PFSK-1 (cell line): ENCODE data around the gene FOSL2.

Experiments
- FOXP2 ChIP-seq: optimal IDR thresholded peaks from 2 replicates; pipeline ENCODE3; 2011; ENCODE audit warnings: borderline replicate concordance, control low read depth, inconsistent platforms; ENCODE audit not compliant: insufficient read depth; ENCODE audit errors: extremely low read length, extremely low read depth
- POLR2AphosphoS5 ChIP-seq: IDR thresholded peaks from 2 replicates; pipeline ENCODE4 v1.6.1; 2012; ENCODE audit warnings: low read depth, mild to moderate bottlenecking, control low read depth, low read length, moderate library complexity
- SIN3A ChIP-seq: IDR thresholded peaks from 2 replicates; pipeline ENCODE4 v1.6.1; 2012; ENCODE audit warnings: mild to moderate bottlenecking, low read length, moderate library complexity, borderline replicate concordance; ENCODE audit not compliant: insufficient read depth
- TAF1 ChIP-seq: IDR thresholded peaks from 2 replicates; pipeline ENCODE4 v1.6.1; 2012; ENCODE audit warnings: low read length, control low read depth, borderline replicate concordance; ENCODE audit not compliant: insufficient read depth
- TF ChIP-seq, protein P1 (sequence below), 2 experiments: IDR thresholded peaks; 2 replicates each; pipeline versions ENCODE4 v1.6.1 to v1.8.0; 2011 to 2012; ENCODE audit warnings: low read depth in 2 of 2, low read length in 2 of 2, control low read depth in 1 of 2, inconsistent platforms in 1 of 2, mild to moderate bottlenecking in 1 of 2, moderate library complexity in 1 of 2; ENCODE audit not compliant: insufficient read depth in 1 of 2

The FOSL2 gene

DNA sequence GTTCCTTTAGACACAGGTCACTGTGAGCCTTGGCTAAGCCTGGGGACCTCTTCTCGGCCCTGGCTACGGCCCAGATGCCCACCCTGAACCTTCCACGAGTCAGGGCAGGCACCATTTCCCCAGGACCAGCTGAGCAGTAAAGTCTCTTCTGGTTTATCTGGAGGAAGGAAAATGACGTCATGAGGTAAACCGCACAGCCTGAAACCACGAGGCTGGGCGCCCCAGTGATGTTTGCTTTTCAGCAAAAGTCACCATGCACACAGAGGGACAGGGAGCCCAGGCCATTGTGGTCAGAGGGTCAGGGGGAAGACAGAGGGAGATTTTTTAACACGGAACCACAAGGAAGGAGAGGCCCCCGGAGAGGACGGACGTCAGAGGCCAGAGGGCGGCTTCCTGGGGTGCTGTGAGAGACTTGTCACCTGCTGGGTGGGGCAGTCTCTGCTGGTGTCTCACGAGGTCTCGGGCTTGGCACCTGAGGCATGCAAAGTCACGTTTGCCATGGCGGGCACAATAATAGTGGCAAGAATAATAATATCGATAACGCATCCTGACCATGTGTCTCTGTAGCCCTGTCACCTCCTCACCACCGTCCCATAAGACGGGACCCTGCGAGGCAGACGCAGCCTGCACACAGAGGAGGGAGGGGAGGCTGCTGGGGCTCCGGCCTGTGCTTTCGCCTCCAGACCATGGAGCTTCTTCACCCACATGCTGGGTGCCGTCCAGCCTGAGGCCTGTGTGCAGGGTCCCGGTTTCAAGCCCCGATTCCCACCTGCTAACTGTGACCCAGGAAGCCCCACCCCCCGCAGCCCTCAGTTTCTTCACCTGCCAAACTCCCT is 33.2 kb upstream of the FOSL2 start:
- TF ChIP-seq SIN3A (no peak), FOXP2 (no peak), POLR2AphosphoS5 (no peak), TAF1 (no peak)
- TF ChIP-seq, protein P1, sequence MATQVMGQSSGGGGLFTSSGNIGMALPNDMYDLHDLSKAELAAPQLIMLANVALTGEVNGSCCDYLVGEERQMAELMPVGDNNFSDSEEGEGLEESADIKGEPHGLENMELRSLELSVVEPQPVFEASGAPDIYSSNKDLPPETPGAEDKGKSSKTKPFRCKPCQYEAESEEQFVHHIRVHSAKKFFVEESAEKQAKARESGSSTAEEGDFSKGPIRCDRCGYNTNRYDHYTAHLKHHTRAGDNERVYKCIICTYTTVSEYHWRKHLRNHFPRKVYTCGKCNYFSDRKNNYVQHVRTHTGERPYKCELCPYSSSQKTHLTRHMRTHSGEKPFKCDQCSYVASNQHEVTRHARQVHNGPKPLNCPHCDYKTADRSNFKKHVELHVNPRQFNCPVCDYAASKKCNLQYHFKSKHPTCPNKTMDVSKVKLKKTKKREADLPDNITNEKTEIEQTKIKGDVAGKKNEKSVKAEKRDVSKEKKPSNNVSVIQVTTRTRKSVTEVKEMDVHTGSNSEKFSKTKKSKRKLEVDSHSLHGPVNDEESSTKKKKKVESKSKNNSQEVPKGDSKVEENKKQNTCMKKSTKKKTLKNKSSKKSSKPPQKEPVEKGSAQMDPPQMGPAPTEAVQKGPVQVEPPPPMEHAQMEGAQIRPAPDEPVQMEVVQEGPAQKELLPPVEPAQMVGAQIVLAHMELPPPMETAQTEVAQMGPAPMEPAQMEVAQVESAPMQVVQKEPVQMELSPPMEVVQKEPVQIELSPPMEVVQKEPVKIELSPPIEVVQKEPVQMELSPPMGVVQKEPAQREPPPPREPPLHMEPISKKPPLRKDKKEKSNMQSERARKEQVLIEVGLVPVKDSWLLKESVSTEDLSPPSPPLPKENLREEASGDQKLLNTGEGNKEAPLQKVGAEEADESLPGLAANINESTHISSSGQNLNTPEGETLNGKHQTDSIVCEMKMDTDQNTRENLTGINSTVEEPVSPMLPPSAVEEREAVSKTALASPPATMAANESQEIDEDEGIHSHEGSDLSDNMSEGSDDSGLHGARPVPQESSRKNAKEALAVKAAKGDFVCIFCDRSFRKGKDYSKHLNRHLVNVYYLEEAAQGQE (IDR thresholded peaks at IDR 0.05; ENCODE audit: insufficient read depth in 1 of 2, low read depth in 2 of 2, low read length in 2 of 2) = no peak

DNA sequence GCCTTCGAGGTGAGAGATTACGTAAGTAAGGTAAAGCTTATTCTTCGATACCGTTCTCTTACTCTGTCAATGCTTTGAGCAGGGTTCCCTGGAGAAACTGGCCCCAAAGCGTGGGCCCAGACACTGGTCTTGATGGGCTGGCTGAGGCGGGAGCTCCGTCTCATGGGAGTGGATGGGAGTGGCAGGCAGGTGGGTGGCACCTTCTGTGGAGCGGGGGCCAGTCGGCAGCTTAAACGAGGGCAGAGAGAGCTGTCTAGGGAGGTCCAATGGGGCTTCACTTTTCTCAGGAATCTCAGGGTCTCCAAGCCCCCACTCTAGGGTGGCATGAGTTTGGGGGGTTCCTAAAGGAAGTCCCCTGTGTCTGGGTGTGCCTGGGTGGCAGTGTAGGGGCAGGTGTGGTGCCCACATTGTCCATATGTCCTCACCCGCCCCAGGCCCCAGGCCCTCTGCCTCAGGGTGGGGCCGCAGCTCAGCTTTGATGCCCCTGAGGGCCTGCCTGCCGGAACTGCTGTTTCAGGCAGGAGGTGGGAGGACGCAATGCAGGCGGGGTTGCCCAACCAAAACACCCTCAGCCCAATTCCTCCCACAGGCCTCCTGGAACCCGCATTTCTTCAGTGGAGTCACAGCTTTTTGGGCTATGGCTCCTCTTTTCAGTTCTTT is 32.5 kb upstream of the FOSL2 start:
- TF ChIP-seq, protein P1 (IDR thresholded peaks at IDR 0.05; ENCODE audit: insufficient read depth in 1 of 2, low read depth in 2 of 2, low read length in 2 of 2) = no peak
- TF ChIP-seq SIN3A (no peak), FOXP2 (no peak), TAF1 (no peak), POLR2AphosphoS5 (no peak)

DNA sequence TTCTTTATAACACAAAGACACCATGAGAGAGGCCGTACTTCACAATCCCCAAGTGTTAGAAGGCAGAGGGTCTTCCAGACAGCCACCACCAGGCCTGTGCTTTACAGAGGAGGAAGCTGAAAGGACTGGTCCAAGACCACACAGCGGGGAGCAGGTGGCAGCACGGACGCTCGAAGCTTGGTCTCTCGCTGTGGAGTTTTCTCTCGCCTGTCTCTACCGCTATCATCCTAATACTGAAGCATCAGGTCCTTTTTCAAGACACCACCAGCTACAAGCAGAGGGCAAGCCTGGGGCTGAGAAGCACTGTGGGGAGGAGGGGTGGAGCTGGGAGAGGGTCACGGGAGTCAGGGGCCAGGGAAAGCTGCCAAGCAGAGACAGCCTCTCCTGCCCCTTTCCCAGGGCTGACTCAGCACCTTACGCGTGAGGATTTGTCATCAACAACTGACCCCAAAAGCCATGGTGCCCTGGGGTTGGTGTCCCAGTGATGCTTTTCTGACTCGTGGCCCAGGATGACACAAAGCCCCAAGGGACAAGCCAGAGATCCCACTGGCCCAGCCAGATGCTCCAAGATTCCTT is 31.9 kb upstream of the FOSL2 start:
- TF ChIP-seq TAF1 (no peak), SIN3A (no peak), POLR2AphosphoS5 (no peak), FOXP2 (no peak)
- TF ChIP-seq, protein P1 (IDR thresholded peaks at IDR 0.05; ENCODE audit: insufficient read depth in 1 of 2, low read depth in 2 of 2, low read length in 2 of 2) = no peak

DNA sequence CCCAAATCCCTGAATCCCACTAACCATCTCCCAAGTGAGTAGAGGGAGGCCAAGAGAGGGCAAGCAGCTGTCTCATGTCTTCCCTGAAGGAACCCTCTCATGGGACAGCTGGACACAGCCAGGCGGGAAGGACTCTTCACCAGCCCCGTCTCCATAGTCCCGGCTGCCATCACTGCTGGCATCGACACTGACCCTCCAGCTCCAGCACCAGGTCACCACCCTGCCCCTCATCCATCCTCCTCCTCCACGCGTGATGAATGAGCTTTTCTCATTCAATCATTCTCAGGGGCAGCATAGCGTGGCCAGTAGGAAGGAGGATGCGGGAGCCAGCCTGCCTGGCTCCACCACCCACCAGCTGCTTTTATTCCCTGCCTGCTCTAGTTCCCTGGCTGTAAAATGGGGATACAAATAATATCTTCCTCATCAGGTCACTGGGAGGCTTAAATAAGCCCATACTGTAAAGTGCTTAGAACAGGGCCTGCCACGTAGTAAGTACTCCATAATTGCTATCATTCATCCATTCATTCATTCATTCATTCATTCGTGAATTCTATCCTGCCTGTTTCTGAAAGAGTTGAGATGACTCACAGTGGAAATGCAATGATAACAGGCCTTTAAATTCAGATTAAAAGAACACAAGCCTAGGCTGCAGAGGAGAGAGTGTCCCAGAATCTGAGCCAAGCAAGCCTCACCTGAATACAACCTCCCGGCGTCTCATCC is 30.5 kb upstream of the FOSL2 start:
- TF ChIP-seq, protein P1 (IDR thresholded peaks at IDR 0.05; ENCODE audit: insufficient read depth in 1 of 2, low read depth in 2 of 2, low read length in 2 of 2) = no peak
- no peak for TF ChIP-seq TAF1
- no peak for TF ChIP-seq POLR2AphosphoS5
